Activated T-cell treated with anti-CD3 and anti-CD28 coated beads, Interleukin-2, amount 50 U/mL, for 4 hours (primary cell): ENCODE results near the gene KRTAP12-3. TPM values are rescaled to one million over a fixed set of nuclear protein-coding genes. Genes with fewer than 3 reads are reported as not detected.
"Not testable (repeated sequence)": the region's sequence is repeated elsewhere in the genome, so short reads cannot be mapped to it uniquely, and the experiment has no call there.

Experiments used
- ATAC-seq, 2 donors: fragments of 200-7000 bp; cut with Tn5 transposase; one replicate each; pipeline ENCODE4 v1.10.0; 2021
- DNase-seq: peaks from one replicate; pipeline ENCODE4 v3.0.0-alpha.2; 2020
- H3K27me3 Mint-ChIP-seq: one replicate; pipeline ENCODE4 v1.8.0; 2021; ENCODE audit warnings: low read depth, mixed read lengths
- H3K36me3 Mint-ChIP-seq: one replicate; pipeline ENCODE4 v1.8.0; 2022; ENCODE audit warnings: mixed read lengths; ENCODE audit not compliant: insufficient read depth
- H3K4me1 Mint-ChIP-seq: one replicate; pipeline ENCODE4 v1.8.0; 2021; ENCODE audit warnings: low read depth, mixed read lengths
- H3K4me3 Mint-ChIP-seq: one replicate; pipeline ENCODE4 v1.8.0; 2021; ENCODE audit warnings: mild to moderate bottlenecking, moderate library complexity, mixed read lengths
- H3K9me3 Mint-ChIP-seq: one replicate; pipeline ENCODE4 v1.8.0; 2021; ENCODE audit warnings: mixed read lengths
- total RNA-seq, 3 donors: library from RNA; stranded (reverse); gene quantifications; one replicate each; pipeline ENCODE4 v1.2.1, GENCODE V29; 2021

KRTAP12-3 gene
- total RNA-seq, 3 donors from 2014 or later, result not detected

DNA sequence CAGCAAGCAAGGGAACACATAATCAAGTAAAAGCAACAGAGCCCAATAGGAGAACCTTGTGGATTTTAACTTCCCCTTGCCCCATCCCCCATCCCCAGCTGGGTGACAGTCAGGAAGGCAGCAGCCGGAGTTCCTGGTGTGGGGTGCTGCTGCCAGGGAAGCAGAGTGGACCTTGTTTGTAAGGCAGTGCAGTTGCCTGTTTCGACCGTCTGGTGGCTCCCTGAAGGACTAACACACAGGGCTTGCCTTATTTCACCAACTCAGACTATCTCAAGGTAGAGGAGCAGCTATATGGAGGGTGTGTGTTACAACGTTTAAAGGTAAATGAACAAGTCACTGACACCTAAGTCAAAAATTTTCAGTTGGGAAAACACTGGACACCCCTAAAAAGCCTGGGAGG lies 39.2 kb upstream of the KRTAP12-3 start:
- H3K4me1 Mint-ChIP-seq, result peaks cover 50% of the 10 kb centered on the region
- peak overlapping the region; percentile 49 for H3K4me3 Mint-ChIP-seq
- peaks cover 8% of the 10 kb centered on the region for H3K36me3 Mint-ChIP-seq
- peaks cover 32% of the 10 kb centered on the region for H3K9me3 Mint-ChIP-seq
- DNase-seq (no peak), ATAC-seq (peak; percentile 42 to 44)
- H3K27me3 Mint-ChIP-seq, result no peaks in the 10 kb centered on the region

DNA sequence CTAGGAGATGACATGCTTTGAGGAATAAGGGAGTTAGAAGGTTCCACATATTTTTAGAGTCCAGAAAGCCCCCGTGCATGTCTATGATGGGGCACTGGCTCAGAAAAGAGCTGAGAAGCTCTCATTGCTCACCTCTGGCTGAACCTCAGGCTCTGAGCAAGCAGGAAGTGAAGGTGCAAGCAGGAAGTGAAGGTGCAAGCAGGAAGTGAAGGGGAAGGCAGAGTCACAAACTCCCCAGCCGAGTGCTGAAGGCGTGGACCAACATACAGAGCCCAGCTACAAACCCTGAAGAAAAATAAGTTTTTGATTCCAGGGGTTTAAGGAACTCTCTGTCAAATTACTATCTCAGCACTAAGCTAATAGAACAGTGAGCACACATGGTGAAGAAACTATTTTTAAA lies 38.8 kb upstream of the KRTAP12-3 start:
- DNase-seq (peak; percentile 50), ATAC-seq (peak; percentile 96 to 100)
- H3K4me3 Mint-ChIP-seq, result peak overlapping the region; percentile 49
- H3K4me1 Mint-ChIP-seq, result peaks cover 50% of the 10 kb centered on the region
- peaks cover 9% of the 10 kb centered on the region for H3K36me3 Mint-ChIP-seq
- no peaks in the 10 kb centered on the region for H3K27me3 Mint-ChIP-seq
- H3K9me3 Mint-ChIP-seq, result peaks cover 36% of the 10 kb centered on the region

DNA sequence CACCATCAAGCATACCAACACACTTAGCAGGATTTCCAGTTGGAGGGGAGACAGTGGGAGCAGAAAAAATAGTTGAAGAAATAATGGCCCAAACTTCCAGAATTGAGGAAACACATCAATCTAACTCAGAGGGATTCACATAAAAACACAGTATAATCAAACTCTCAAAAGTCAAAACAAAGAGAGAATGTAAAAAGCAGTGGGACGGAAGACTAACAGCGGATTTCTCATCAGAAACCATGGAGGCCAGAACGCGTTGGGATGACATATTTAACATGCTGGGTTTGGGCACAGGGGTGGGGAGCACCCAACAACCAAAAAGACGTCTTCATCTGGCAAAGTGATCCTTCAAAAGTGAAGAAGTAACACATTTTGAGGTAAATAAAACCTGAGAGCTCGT lies 37.8 kb upstream of the KRTAP12-3 start:
- no peaks in the 10 kb centered on the region for H3K27me3 Mint-ChIP-seq
- peaks cover 49% of the 10 kb centered on the region for H3K4me1 Mint-ChIP-seq
- no peak for DNase-seq
- peaks cover 44% of the 10 kb centered on the region for H3K9me3 Mint-ChIP-seq
- peaks cover 11% of the 10 kb centered on the region for H3K36me3 Mint-ChIP-seq
- H3K4me3 Mint-ChIP-seq, result no peak overlapping the region
- no peak for ATAC-seq

DNA sequence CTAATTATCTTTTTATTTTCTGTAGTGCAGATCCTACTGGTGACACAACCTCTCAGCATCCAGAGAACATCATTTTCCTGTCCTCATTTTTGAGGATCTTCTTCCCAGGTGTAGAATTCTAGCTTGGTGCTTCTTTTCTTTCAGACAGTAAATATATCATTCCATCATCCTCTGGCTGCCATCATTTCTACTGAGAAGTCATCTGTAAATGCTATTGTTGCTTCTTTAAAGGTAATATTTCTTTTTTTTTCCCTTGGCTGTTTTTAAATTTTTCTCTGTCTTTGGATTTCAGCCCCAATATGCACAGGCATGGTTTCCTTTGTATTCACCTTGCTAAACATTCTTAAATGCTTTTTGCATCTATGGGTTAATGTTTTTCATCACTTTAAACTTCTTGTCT lies 34.2 kb upstream of the KRTAP12-3 start:
- Mint-ChIP-seq H3K4me3 (no peak overlapping the region), H3K36me3 (peaks cover 11% of the 10 kb centered on the region), H3K9me3 (peaks cover 44% of the 10 kb centered on the region), H3K4me1 (peaks cover 31% of the 10 kb centered on the region), H3K27me3 (no peaks in the 10 kb centered on the region)
- no peak for ATAC-seq
- no peak for DNase-seq

DNA sequence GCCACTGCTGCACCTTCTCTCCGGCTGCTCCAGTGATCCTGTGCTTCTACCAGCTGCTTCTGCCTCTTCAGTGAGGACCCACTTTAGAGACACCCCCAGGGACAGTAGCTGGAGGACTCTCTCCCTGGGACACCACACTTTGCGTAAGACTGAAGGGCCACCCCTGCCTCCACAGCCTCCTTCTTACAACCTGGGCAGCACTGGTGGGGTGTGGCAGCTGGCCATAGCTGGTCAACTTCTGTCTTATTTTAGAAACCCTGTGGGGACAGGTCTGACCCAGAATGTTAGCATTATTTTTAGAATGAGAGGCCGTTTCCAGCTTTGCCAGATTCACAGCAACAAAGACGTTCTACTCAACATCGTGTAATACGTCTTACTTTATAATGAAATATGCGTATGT lies 32.0 kb upstream of the KRTAP12-3 start:
- Mint-ChIP-seq H3K4me1 (peaks cover 25% of the 10 kb centered on the region), H3K9me3 (peaks cover 34% of the 10 kb centered on the region), H3K27me3 (no peaks in the 10 kb centered on the region), H3K4me3 (no peak overlapping the region), H3K36me3 (peaks cover 3% of the 10 kb centered on the region)
- no peak for ATAC-seq
- no peak for DNase-seq

DNA sequence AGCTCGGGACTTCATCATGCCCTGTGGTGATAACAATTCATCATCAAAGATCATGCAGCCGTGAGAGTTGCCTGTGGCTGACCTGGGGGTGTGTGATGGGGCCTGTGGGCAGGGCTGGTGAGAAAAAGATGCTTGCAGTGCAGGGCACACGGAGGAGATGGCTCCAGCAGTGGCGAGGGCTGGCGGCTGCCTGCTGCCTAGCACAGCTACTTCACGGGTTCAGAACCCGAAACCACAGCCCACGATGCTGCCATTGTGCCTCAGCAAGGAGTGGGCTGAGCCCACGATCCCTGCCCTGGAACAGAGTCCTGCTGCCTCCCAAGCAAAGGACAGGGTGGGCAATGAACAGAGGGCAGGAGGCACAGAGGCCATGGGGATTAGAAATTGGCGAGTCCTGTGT lies 31.5 kb upstream of the KRTAP12-3 start:
- DNase-seq (no peak), ATAC-seq (no peak)
- Mint-ChIP-seq H3K9me3 (peaks cover 39% of the 10 kb centered on the region), H3K36me3 (peaks cover 3% of the 10 kb centered on the region), H3K27me3 (no peaks in the 10 kb centered on the region), H3K4me3 (no peak overlapping the region), H3K4me1 (peaks cover 25% of the 10 kb centered on the region)

DNA sequence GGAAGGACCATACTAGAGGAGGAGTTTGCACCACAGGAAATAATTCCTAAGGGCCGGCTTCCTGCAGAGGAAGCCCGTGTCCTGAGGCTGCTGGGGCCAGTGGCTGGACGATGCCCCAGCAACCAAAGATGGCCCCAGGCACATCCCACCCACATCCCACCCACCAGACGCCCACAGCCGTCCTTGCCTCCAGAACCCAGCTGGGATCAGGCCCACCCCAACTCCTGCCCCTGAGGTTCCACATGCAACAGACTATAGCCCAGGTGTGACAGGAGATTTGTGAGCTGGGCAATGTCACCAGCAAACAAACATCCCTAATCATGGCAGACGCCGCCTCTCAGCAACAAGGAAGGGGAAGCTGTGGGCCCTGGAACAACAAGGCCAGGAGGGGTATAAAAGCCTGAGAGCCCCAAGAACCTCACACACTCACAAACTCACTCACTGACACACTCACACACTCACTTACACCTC lies 31.0 kb upstream of the KRTAP12-3 start, which contains the start of gene KRTAP10-9:
Gene KRTAP10-9 (plus strand): TSS at position 421 of the 471 bp plus-strand sequence. CDS start 79 bp downstream, outside the sequence.
- no peaks in the 10 kb centered on the region for H3K27me3 Mint-ChIP-seq
- peaks cover 4% of the 10 kb centered on the region for H3K36me3 Mint-ChIP-seq
- H3K9me3 Mint-ChIP-seq, result peaks cover 42% of the 10 kb centered on the region
- H3K4me1 Mint-ChIP-seq, result peaks cover 25% of the 10 kb centered on the region
- ATAC-seq (no peak), DNase-seq (no peak)
- H3K4me3 Mint-ChIP-seq, result no peak within 1 kb of the TSS

DNA sequence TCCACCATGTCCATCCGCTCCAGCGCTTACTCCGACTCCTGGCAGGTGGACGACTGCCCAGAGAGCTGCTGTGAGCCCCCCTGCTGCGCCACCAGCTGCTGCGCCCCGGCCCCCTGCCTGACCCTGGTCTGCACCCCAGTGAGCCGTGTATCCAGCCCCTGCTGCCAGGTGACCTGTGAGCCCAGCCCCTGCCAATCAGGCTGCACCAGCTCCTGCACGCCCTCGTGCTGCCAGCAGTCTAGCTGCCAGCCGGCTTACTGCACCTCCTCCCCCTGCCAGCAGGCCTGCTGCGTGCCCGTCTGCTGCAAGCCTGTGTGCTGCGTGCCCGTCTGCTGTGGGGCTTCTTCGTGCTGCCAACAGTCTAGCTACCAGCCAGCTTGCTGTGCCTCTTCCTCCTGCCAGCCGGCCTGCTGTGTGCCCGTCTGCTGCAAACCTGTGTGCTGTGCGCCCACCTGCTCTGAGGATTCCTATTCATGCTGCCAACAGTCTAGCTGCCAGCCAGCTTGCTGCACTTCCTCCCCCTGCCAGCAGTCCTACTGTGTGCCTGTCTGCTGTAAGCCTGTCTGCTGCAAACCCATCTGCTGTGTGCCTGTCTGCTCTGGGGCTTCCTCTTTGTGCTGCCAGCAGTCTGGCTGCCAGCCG lies 30.4 kb upstream of the KRTAP12-3 start:
- Mint-ChIP-seq H3K4me1 (peaks cover 25% of the 10 kb centered on the region), H3K9me3 (peaks cover 46% of the 10 kb centered on the region)
- H3K27me3 Mint-ChIP-seq, result not testable (repeated sequence)

DNA sequence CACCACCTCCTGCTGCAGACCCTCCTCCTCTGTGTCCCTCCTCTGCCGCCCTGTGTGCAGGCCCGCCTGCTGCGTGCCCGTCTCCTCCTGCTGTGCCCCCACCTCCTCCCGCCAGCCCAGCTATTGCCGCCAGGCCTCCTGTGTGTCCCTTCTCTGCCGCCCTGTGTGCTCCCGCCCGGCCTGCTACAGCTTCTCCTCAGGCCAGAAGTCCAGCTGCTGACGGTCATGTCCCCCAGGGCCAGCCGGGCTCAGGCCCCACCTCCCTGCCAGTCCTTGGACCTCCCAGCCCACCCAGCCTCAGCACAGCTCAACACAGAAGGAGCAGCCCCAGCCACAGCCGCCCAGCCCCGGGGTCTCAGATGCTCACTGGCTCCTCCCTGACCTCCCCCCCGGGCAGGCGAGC lies 29.9 kb upstream of the KRTAP12-3 start:
- H3K9me3 Mint-ChIP-seq, result peaks cover 43% of the 10 kb centered on the region

More for the DNA sequence above, 30.4 kb upstream of the KRTAP12-3 start:
- DNase-seq, H3K4me3 Mint-ChIP-seq, ATAC-seq, H3K36me3 Mint-ChIP-seq: not testable (repeated sequence)

DNA sequence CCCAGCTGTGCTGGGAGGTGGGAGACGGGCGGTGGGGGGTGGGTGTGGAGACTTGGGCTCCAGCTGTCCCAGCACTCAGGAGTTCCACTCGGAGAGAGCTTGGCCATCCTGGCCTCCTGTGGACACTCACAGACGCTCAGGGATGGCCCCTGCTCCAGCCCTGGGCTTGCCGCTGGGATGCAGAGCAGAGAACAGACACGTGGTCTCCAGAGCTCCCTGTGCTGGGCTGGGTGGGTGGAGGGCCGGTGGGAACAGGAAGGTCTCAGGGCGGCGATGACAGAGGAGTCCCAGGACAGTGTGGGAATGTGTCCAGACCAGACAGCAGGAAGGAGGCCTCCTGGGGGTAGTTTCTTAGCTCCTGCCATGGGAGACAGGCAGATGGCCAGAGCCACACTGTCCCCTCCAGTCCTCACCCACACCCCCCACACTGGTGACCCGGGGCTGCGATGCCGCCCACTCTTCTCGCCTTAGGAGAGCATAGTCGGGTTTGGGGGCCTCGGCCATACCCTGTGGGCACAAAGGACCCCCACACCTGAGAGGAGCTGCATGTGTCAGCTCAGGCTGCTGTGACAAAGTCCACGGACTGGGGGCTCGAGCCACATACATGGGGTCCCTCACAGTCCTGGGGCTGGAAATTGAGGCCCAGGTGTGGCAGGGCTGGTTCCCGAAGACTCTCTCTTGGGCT lies 28.9 kb upstream of the KRTAP12-3 start:
- peaks cover 25% of the 10 kb centered on the region for H3K4me1 Mint-ChIP-seq
- H3K4me3 Mint-ChIP-seq, result no peak overlapping the region
- DNase-seq, result no peak
- ATAC-seq, result no peak
- H3K36me3 Mint-ChIP-seq, result peaks cover 5% of the 10 kb centered on the region
- H3K27me3 Mint-ChIP-seq, result no peaks in the 10 kb centered on the region
- H3K9me3 Mint-ChIP-seq, result peaks cover 43% of the 10 kb centered on the region

More for the DNA sequence above, 29.9 kb upstream of the KRTAP12-3 start:
- not testable (repeated sequence) for ATAC-seq, DNase-seq, H3K36me3 Mint-ChIP-seq, H3K27me3 Mint-ChIP-seq, H3K4me3 Mint-ChIP-seq
- H3K4me1 Mint-ChIP-seq, result peaks cover 25% of the 10 kb centered on the region

DNA sequence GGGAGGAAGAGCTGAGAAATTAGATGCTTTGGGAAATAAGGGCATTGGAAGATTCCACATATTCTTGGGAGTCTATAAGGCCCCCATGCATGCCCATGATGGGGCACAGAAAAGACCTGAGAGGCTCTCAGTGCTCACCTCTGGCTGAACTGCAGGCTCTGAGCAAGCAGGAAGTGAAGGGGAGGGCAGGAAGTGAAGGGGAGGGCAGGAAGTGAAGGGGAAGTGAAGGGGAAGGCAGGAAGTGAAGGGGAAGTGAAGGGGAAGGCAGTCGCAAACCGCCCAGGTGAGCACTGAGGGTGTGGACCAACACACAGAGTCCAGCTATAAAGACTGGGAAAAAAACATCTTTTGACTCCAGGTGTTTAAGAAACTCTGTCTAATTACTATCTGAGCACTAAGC lies 27.3 kb upstream of the KRTAP12-3 start:
- H3K36me3 Mint-ChIP-seq, result peaks cover 2% of the 10 kb centered on the region
- H3K27me3 Mint-ChIP-seq, result no peaks in the 10 kb centered on the region
- ATAC-seq, result no peak
- H3K9me3 Mint-ChIP-seq, result peaks cover 35% of the 10 kb centered on the region
- H3K4me3 Mint-ChIP-seq, result no peak overlapping the region
- H3K4me1 Mint-ChIP-seq, result peaks cover 25% of the 10 kb centered on the region
- DNase-seq, result no peak

DNA sequence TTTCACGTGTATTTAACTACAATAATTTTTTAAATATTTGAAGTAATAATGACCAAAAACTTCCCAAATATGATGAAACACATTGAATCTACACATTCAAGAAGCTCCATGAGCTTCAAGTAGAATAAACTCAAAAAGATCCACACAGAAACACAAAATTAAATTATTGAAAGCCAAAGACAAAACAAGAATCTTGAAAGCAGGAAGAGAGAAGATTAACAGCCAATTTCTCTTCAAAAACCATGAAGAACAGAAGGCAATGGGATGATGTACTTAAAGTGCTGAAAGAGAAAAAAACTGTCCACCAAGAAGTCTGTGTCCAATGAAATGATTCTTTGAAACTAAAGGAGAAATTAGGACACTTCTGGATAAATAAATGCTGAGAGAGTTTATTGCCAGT lies 25.7 kb upstream of the KRTAP12-3 start:
- peaks cover 35% of the 10 kb centered on the region for H3K9me3 Mint-ChIP-seq
- DNase-seq (no peak), ATAC-seq (no peak)
- peaks cover 2% of the 10 kb centered on the region for H3K36me3 Mint-ChIP-seq
- no peaks in the 10 kb centered on the region for H3K27me3 Mint-ChIP-seq
- H3K4me1 Mint-ChIP-seq, result peaks cover 20% of the 10 kb centered on the region
- H3K4me3 Mint-ChIP-seq, result no peak overlapping the region

DNA sequence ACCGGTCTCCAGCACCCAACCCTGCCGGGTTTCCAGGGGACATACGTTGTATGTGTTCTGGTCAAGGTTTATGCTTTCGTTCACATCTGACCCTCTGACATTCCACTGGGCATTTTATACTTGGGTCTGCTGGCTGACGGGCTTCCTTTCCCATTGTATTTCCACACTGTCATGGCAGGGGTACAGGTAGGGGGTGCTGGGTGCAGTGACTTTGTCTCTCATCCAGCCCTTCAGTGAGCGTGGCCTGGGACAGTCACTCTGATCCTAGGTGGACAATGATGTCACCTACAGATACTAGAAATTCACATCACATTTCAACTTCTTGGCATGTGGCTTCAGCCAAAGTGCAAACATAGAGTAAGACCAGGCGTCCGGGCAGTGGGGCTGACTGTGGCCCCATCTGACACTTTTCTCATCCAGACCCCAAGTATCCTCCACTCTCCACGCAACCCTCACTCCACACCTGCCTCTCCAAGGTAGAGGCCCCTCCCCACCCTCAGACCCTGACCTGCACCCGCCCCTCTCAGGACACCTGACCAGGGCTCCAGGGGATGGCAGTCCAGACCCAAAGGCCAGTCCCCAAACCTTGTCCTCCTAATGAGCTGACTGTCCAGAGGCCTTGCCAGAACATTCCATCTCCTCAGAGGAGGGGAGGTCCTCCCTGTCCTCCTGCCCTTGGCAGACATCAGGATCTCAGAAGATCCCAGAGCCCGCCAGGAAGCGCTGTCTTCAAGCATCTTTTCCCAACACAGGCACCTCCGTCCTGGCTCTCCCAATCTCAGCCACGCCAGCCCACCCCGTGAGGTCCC lies 21.3 kb upstream of the KRTAP12-3 start:
- no peak for DNase-seq
- Mint-ChIP-seq H3K36me3 (peaks cover 2% of the 10 kb centered on the region), H3K27me3 (peaks cover 10% of the 10 kb centered on the region), H3K4me3 (no peak overlapping the region), H3K4me1 (no peaks in the 10 kb centered on the region), H3K9me3 (peaks cover 26% of the 10 kb centered on the region)
- ATAC-seq, result no peak
